Astrocyte (in vitro differentiated cells and primary cell): ENCODE measurements around the gene NDFIP2.

Experiments used
- EZH2 ChIP-seq: IDR thresholded peaks from 2 replicates; pipeline ENCODE4 v1.6.1; 2012; ENCODE audit warnings: mild to moderate bottlenecking, low read length, inconsistent platforms; ENCODE audit not compliant: insufficient read depth
- TF ChIP-seq, protein P1 (sequence below): IDR thresholded peaks from 2 replicates; pipeline ENCODE4 v1.5.1; 2011; ENCODE audit warnings: low read depth, mild to moderate bottlenecking, inconsistent platforms, low read length, moderate library complexity; ENCODE audit not compliant: insufficient read depth

DNA sequence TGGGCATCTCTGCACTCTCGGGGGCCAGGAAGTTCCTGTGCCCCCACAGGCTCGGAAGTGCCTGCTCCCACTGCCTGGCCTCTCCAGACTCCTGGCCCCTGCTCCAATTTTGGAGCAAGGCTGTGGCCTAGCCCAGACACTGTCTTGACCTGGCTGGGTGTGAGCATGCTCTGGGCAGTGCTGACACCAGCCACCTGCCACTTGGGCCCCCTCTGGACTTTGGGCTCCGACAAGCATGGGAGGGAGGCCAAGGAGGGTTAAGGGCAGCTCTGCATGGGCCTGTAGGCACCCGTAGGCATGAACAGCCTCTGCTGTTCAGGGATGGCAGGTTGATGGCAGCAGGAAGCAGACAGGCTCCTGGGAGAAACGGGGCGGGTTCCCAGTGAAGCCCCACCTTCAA is 48.9 kb upstream of the NDFIP2 start:
- TF ChIP-seq, protein P1, sequence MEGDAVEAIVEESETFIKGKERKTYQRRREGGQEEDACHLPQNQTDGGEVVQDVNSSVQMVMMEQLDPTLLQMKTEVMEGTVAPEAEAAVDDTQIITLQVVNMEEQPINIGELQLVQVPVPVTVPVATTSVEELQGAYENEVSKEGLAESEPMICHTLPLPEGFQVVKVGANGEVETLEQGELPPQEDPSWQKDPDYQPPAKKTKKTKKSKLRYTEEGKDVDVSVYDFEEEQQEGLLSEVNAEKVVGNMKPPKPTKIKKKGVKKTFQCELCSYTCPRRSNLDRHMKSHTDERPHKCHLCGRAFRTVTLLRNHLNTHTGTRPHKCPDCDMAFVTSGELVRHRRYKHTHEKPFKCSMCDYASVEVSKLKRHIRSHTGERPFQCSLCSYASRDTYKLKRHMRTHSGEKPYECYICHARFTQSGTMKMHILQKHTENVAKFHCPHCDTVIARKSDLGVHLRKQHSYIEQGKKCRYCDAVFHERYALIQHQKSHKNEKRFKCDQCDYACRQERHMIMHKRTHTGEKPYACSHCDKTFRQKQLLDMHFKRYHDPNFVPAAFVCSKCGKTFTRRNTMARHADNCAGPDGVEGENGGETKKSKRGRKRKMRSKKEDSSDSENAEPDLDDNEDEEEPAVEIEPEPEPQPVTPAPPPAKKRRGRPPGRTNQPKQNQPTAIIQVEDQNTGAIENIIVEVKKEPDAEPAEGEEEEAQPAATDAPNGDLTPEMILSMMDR: no peak
- no peak for TF ChIP-seq EZH2
